SKM-1 treated with dmso at 0.1 percent for 144 hours (cell line): ENCODE results near the gene CMTM5.
A peak's percentile ranks its signal among the peaks of the same experiment; 100 is the strongest.

ENCODE experiments used
- DNase-seq: peaks from one replicate; lab custom pipeline; 2025; ENCODE audit not compliant: unreplicated experiment; lab: John Stamatoyannopoulos, UW

CMTM5 gene, protein sequence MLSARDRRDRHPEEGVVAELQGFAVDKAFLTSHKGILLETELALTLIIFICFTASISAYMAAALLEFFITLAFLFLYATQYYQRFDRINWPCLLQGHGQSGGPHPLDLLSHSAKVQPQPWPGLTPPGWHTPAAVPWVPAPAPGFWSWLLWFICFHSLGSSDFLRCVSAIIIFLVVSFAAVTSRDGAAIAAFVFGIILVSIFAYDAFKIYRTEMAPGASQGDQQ

DNA sequence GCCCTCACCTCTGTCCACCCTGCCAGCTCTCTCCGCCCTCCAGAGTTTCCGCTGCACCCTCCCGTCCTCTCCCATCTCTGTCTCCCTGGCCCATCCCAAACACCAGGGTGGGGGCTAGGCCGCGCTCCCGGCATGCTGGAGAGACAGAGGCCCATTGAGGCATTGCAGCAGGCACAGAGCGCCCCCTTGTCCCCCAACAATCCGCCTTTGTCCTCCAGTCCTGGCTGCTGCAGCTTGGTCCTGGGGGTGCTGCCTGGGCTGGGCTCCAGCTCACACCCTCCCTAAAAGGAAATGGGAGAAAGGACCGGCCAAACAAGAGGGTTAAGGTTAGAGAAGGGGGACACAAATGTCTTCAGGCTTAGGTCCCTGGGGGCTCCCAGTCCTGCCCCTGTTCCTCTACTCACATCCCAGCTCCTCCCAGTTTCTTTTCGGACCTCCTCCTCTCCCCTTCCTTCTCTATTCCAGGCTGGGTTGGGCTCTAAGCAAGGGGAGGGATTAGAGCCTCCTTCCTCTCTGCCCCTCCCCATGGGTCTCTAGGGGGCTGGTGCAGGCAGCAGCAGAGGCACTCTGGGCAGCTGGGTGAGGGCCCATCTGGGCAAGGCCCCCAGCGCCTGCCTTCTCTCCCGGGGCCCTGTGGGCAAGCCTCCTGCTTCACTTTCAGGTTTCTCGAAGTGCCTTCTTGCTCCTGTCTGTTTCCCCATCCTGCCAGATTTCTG lies at the start of gene CMTM5:
Gene CMTM5 (plus strand): TSS at position 565 of the 716 bp plus-strand sequence. CDS start 206 bp downstream, outside the sequence.
- DNase-seq = no peak

DNA sequence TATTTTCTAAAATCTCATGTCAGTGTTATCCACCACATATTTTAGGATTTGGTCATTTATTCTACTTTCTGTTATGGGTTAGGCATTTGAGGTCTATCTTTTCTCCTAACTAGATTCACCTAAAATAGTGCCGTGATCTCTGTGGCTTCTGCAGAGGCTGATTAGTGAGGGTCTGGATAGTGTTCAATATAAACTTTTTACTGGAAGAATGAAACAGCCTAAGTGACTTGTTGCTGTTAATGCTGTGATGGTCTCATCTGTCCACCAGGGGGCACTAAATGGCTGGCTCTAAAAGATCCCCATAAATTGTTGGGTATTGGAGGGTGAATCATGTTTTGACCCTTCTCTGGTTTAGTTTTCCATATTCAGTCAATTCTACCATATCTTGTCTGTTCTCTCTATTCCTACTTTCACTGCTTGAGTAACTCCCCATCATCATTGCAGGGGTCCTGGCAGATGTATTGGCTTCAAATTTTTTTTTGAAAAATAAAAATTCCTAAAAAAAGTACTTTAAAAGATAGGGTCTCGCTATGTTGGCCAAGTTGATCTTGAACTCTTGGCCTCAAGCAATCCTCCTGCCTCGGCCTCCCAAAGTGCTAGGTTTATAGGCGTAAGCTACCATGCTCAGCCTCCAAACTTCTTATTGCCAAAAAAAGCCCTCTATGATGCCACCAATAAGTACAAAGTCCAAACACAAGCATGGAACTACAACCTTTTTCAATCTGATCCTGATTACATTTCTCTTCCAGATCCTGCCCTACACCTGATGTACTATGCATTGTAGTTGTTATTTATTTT lies 48.7 kb upstream of the CMTM5 start:
- peak; percentile 8 for DNase-seq

DNA sequence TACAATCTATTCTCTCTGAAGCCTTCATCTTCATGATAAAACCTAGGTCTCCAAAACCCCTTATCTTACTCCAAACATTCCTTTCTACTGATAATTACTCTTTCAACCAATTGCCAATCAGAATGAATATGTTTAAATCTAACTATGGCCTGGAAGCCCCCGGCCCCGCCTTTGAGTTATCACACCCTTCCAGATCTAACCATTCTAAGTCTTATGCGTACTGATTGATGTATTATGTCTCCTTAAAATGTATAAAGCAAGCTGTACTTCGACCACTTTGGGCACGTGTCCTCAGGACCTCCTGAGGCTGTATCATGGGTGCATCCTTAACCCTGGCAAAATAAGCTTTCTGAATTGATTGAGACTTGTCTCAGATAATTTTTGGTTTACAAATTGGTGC lies 41.2 kb upstream of the CMTM5 start:
- no peak for DNase-seq

DNA sequence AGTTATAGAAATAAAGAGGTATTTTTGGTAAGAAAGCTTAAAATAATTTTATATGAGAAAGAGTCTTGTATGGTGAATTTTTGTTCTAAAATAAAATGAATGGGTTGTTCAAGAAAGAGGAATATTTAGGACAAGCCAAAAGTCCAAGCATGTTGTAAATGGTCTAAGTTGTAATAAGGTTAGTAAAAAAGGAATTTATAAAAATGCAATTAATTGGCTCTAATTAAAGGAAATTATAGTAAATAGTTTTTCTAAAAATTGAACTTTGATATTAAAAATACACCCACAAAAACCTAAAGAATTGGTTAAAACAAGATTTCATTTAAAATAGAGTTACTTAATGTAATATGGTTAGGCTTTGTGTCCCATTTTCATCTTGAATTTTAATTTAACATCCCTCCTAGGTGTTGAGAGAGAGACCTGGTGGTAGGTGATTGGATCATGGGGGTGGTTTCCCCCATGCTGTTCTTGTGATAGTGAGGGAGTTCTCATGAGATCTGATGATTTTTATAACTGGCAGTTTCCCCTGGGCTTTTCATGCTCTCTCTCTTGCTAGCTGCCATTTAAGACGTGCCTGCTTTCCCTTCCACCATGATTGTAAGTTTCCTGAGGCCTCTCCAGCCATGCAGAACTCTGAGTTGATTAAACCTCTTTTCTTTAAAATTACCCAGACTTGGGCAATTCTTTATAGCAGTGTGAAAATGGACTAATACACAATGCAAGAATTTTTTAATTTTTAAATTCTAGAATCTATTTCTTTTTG lies 37.2 kb upstream of the CMTM5 start:
- no peak for DNase-seq

DNA sequence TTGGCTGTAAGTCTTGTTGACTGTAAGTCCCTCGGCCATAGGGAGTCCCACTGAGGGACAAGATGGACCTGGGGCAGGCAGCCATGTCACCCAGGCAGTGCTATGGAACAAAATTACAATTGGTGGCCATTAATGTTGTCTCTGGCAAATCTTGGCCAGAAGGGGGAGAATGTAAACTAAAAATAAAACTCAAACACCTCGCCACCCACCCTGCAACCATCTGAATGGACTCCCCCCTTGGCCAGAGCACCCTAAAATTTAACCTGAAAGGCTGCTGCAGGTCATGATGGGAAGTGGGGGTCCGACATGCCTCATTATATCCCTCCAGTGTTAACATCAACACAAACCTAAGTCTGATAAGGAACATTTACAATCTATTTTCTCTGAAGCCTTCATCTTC lies 32.4 kb upstream of the CMTM5 start:
- no peak for DNase-seq

DNA sequence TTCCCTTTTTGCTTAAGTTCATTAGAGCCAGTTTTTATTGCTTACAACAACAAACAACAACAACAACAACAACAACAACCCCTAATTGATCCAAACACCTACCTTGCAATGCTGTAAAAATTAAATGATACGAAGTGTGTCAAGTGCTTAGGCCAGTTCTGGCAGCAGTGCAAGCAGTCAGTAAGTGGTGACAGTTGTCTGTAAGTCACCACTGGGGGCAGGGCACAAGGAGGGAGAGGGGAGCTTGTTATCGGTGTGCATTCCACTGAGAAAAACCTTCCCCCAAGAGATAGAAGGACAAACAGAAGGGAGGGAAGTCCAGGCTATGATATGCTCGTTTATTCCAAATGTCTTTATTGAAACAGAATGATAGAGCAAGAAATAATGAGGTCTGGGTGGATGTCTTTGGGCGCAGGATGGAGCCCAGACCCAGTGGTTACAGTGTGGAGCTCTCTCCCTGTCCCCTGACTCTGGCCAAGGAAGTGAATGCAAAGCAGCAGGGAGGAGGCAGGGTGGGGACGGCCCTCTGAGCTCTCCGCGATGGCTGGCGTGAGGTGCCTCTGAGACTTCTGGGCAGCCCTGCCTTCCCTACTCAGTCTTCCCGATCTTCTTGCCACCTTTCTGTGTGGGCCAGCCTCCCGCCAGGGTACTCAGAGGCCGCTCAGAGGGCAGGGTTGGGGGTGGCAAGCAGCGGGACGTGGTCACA lies 30.7 kb upstream of the CMTM5 start:
- DNase-seq = no peak

DNA sequence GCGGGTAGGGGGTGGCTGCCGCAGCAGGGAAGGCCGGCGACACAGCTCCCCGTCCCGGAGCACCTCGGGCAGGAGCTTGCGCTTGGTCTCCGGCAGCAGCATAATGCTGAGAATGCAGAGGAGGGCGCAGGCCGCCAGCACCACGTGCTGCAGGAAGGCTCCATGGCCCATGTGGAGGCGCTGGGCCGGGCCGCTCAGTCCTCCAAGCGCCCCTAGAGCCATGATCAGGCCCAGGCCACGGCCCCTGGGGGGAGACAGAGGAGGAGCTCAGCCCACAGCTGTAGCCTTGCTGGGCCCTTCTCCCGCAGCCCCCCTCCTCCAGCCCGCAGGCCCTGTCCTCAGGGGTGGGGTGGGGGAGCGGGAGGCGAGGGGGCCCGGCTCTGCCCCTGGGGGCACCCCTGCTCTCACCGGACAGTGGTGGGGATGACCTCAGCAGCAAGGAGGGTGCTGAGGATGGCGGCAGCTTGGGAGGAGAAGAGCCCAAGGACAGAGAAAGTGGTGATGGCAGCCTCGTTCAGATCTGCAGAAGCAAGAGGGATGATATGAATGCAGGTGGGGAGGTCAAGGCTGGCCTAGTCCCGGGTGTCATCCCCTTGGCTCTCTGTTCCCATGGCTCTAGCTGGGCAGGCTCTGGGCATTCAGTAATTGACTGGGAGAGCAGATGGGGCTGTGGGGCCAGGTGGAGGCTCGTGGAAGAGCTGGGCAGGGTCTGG lies 30.0 kb upstream of the CMTM5 start:
- DNase-seq = no peak

DNA sequence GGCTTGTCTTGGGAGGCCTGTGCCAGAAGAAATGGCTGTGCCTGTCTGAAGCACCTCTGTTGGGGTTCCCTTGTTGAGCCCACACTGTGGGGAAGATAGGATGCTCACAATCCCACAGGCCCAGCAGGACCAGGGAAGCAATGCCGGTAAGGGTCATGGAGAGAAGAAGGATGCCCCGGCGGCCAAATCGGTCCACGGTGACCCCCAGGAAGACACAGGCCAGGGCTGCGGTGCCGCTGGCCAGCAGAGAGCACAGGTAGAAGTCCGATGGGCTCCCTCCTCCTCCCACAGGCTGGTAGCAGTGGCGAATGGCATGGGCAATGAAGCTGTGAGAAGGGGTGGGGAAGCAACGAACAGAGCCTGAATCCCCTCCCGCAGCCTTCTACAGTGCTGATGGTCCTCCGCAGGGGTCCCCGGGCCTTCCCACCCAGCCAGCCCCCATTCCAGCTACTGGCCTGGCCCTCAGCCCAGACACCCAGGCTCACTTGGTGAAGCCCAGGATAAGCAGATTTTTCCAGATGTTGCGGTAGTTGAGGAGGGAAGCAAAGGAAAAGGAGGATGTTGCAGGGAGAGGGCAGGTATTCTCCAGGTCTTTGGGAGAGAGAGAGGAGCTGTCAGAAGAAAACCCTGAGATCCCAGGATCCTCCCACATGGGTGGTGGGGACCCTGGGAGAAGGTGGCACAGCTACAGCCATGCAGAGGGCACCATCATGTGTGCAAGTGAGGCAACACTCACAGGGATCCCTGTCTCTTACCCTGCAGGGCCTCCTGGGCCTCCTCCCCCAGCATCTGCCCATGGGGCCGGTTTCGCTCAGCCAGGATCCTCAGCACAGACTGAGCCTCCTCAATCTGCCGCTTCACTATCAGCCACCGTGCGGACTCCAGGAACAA lies 29.2 kb upstream of the CMTM5 start:
- DNase-seq = no peak

DNA sequence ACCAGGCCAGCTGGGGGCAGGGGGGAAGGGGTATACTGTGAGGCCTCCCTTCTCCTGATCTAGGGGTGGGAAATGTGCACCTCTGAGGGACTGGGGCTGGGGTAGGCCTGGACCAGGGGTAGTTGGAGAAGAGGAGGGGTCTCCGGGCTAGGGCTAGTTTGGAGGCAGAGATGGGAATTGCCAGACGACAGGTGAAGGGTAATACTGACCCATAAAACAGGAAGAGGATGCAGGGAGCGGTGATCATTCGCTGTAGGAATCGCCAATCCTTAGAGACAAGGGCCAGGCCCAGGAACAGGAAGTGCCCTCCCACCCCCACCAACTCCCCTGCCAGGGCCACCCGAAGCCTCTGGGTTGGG lies 28.6 kb upstream of the CMTM5 start:
- no peak for DNase-seq

DNA sequence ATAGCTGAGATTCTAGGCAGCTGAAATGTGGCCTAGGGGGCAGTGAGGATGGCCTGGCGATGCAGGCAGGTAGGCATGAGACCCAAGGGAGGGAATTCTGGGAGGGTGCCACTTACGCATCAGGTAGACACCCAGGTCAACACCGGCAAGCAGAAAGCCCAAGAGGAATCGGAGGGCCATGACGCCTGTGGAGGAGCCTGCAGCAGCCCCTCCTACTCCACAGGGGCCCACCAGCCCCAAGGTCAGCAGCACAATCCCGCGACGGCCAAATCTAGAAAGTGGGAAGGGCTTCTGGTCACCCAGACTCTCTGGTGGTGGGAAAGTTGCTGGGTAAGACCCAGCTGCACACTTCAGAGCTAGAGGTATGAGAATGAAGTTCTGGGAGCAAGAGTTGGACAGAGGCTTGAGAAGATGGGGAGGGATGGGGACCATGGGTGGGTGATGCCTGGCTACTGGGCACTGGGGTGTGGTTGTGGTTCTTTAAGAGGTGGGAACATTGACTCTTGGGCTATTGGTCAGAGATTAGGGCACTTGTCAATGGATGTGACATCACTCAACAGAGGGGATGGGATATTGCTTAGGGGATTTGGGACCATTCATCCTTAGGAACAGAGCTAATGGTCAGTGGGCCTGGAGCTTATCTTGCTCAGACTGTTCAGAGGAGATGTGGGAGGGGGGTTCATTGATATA lies 27.5 kb upstream of the CMTM5 start:
- DNase-seq = no peak

DNA sequence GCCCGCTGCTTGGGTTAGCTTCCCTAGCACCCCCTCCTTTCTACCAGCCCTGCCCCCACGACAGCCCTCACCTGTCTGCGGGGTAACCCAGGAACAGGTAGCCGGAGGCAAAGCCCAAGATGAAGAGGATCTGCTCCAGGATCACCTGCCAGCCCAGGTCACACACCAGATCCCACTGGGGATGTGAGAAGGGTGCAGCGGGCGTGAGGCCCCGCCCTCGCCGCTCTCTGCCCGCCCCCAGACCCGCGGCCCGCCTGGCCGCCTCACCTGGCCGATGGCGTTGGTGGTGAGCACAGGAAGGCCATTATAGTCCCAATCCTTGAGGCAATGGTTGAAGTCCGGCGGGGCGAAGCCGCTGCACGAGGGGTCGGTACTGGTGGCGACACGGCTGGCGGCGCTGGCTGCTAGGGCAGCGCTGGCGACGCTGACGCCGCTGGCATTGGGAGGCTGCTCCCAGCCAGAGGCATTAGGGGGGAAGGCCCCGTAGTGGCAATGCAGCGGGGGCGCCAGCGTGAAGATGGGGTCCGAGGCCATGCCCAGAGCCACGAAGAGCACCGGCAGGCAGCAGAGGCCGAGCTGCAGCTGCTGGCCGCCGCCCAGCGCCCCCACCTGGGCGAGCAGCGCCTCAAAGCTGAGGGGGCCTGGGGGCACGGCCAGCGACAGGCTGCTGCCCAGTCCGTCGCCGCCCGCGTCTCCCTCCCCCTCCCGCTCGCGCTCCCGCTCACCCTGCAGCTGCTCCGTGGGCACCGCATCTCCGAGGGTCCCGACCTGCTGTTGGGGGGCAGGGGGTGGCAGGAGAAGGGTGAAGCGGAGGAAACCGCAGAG lies 25.0 kb upstream of the CMTM5 start:
- DNase-seq = no peak

DNA sequence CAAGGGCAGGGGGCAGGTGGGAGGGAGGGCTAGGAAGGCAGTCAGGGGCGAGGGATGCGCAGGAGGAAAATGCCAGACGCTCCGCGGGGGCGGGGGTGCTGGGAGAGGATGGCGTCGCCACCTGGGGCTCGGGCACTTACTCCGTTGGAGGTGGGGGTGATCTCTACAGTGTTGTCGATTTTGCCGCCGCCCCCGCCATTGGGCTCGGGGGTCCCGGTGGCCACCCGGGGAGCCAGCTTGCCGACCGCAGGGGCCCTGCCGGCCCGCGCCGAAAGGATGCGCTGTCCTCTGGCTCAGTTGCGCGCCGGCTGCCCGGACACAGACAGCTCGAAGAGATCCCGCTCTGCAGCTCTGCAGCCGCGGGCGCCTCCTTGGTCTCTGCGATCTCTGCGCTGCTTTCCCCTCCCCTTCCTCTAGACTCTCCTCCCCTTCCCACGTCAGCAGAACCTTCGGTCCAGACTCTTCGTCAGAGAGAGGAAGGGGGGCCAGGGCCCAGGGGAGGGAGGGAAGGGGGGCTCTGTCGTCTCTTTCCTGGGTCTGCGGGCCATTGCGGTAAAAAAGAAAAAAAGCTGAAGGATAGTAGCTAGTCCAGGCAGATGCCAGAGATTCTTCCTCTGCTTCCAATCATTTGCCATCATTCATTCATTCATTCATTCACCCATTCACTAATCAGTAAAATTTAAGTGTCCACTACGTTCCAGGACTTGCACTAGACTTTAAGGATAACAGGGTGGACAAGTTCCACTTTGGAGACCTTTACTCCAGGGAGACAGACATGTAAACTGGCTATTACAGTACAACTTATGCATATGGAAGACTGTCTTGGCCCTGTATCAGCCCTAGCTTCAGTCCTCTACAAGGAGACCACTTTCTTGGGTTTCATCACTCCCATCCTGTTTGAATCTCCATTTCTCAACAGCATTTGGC lies 24.1 kb upstream of the CMTM5 start, which contains the start of gene SLC22A17:
Gene SLC22A17 (minus strand): TSS at position 382 of the 927 bp plus-strand sequence.
- DNase-seq = peak; percentile 8

DNA sequence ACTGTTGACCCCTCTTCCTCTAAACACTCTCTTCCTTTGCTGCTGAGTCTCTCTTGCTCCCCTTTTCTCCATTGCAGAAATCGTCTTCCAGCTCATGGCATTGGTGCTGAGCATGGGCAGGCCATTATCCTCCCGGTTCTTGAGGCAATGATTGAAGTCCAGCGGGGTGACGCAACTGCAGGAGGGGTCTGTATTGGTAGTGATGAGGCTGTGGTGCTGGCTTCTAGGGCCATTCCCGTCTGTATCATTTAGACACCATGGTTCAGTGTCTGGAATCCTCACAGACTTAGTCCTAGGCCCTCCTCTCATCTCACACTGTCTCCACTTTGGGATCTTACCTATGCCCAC lies 23.4 kb upstream of the CMTM5 start:
- DNase-seq = no peak

DNA sequence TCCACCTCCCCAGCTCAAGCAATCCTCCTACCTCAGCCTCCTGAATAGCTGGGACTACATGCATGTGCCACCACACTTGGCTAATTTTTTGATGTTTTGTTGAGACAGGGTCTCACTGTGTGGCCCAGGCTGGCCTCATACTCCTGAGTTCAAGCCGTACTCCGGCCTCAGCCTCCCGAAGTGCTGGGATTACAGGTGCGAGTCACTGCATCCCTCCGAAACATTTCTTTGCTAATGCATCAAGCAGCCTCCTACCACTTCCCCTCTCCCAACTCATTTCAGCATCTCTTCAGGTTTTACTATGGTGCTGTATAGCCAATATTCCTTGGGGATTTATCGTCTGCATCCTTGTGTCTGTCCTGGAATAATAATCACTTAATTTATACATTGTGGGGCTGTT lies 21.9 kb upstream of the CMTM5 start:
- DNase-seq = no peak

DNA sequence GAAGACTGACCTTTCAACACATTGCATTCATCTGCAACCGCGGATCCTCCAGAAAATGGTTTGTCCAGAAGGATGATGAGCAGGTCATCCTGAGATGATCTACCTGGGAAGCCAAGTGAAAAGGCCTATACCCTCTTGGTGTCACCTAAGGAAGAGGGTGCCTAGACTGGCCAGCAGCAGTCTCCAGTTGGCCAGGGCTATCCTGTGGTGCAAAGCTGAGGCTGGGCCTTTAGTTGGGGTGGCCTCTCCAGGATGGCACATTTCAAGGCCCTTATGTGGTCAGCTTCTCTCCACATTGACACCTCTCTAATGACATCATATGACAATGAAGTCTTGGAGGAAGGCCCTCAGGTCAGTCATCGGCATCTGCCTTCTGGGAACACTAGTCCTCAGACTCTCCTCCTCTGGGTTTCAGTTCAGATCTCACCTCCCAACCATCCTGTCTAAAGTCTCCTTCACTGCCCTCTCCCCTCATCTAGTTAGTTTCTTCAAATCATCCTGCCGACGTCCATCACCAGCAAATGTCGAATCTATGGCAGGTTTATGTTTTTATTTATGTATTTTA lies 20.9 kb upstream of the CMTM5 start:
- no peak for DNase-seq

DNA sequence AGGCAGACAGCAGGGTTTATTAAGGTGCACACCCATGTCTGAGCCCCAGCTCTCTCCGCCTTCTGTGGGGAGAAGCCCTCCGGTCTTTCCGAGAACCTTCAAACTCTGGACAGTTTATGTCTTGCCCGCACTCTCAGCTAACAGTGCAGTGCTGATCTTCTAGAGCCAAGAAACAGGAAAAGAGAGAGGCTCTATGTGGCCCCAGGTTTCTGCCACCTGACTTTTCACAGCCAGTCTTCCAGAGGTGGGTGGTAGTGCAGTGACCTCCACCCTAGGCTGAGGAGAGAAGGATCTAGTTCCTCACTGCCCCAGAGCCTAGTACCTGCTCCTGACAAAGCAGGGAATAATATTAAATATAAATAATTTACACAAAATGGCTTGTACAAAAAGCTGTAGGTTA lies 20.2 kb upstream of the CMTM5 start:
- no peak for DNase-seq
